Measurements from ENCODE around the gene KCTD4.

- no peak for TF ChIP-seq CTCF (IDR thresholded peaks at IDR 0.05)
- TF ChIP-seq POLR2A (IDR thresholded peaks at IDR 0.05): no peak
These were observed 4.3 kb upstream of the KCTD4 start for GRCh38 chr13:45205124-45205523.
